ENCODE data around the gene PLEKHG7.
"Not testable (repeated sequence)": the region's sequence is repeated elsewhere in the genome, so short reads cannot be mapped to it uniquely, and the experiment has no call there.

PLEKHG7 gene, protein sequence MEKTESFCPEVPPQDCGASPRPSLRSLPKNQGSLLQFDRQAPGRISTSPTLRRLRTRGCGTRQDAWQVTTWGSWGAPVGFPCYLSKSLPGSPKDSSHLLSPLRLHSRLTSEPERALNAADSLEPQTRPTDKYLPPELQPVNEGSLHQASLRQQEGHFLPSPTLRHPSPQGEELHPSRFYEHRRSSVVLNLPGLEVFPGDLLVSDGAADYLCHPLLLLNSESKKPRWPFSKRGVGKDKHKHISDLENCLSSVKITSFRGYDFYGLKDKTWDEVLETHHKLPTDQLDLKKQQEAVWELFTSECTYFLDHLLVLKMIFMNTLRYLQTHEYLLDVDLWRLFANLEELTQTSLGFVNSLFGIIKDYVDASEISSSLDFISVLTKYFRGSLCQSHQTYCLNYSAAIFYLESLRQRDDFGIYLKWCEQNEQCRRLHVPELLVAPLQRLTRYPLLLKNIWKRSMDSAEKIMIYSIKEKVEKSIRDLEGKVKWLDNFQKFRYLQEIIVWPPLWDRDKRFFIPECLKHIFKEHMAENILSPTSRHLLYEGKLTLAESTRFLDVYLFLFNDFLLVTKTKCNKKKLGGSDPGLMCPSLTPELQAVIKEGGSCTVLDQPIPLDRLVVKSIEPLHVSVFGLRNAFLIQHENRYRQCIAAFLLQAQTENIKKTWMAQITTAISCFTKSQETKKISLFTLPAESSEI

DNA sequence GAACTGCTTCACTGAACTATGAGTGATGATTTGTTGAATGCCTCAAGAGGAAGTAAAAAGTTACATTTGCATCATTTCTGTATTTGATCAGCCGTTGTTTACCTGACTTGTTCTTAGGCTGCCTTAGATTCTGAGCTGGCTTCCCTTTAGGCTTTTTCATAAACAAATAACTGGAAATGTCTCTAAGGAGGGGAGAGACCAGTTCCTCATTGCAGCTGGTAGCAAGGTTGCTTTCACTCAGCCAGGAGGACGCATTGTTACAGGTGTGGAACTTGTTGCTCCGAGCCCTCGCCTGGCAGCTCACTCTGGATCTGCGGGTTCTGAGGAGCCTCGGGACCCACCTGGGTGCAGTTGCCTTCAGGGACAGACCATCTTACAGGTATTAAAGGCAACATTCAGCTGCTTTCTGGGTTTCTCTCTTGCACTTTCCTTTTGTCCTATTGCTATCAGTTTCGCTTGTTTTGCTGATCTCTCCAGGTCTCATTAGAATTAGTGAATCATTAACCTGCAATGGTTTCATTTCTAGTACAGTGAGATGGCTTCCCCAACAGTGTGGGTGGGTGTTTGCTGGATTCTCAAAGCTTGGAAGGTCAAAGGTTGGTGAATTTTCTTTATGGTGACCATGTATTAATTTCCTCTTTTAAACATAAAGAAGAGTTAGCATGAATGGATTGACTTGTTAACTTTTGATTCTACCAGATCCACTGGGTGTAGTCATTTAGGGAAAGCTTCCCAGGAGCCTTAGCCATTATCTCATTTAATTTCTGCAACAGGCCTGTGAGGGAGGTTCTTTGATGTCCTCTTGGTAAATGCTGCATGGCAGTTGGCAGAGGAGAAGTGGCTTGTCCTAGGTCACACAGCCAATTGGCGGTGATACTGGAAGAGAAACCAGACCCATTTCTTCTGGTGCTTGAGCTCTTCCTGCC lies at the start of gene PLEKHG7:
TSS of gene PLEKHG7 (plus strand) at position 236 of the 926 bp plus-strand sequence. CDS start 3,643 bp downstream, outside the sequence.
- DNase-seq, result no peak

DNA sequence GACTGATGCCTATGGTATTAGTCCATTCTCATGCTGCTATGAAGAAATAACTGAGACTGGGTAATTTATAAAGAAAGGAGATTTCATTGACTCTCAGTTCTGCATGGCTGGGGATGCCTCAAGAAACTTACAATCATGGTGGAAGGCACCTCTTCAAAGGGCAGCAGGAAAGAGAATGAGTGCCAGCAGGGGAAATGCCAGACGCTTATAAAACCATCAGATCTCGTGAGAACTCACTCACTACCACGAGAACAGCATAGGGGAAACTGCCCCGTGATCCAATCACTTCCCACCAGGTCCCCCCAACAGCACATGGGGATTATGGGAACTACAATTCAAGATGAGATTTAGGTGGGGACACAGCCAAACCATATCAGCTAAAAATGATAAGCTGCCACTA lies 48.5 kb upstream of the PLEKHG7 start:
- not testable (repeated sequence) for DNase-seq

DNA sequence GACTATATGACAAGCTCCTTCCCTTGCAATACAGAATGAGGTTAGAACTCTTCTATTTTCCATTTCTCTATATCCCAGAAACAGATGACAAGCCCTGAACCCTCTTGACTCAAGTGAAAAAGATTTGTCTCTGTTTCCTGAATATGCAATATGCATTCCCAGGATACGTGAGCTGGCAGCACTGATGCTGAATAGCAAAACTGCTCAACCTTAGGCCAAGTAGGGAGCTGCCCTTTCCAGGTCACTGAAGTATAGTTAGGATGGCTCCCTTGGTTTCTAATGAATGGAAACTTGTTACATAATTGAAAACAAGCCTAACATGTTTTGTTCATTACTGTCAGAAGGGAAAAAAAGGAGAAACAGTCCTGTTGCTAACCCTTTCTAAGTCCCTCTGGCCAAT lies 47.9 kb upstream of the PLEKHG7 start:
- no peak for DNase-seq

DNA sequence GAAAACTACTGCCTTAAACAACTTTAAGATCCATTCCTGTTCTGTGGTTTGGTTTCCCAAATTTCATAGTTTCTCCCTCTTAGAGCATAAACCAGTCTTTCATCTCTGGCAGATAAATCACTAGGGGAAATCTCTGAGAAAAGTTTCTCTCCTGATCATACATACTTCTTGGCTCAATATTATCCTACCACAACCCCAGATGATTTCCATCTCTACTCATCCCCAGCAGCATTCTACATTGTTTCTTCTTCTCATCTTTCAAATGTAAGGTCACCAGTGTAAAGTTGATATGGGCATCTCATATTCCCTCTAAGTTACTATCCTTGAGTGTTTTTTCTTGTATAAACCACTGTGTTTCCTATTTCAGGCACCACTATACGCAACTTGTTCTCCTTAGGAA lies 45.9 kb upstream of the PLEKHG7 start:
- DNase-seq, result no peak

DNA sequence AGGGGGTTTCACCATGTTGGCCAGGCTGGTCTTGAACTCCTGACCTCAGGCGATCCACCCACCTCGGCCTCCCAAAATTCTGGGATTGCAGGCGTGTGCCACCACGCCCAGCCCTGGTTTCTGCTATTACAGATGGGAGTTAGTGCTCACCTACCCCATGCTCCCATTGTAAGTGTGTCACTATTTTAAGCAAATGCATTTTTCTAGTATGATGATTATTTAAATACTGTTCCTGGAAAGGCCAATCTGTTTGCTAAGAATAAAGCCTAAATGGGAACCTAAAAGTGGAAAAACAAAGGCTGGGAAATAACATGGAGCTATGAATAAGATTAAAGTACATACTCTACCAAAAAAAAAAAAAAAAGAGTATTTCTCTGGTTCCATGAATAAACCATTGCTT lies 45.0 kb upstream of the PLEKHG7 start:
- DNase-seq, result no peak

DNA sequence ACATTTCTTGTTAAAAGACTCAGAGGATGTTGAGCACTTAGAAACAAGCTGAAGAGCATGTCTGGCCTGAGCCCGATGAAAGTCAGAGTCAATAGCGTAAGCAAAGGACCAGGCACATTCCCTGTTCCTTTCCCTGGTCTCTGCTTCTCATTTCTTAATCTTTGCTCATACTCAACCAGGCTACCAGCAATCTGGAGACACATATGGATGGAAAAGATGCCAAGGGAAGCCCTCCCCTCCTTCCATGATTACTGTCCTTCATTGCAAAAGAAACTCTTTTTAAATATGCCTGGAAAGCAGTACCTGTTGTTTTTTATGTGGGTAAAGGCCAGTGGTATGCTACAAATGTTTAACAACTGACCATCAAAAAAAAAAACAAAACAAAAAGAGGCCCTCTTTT lies 44.2 kb upstream of the PLEKHG7 start:
- DNase-seq, result no peak

DNA sequence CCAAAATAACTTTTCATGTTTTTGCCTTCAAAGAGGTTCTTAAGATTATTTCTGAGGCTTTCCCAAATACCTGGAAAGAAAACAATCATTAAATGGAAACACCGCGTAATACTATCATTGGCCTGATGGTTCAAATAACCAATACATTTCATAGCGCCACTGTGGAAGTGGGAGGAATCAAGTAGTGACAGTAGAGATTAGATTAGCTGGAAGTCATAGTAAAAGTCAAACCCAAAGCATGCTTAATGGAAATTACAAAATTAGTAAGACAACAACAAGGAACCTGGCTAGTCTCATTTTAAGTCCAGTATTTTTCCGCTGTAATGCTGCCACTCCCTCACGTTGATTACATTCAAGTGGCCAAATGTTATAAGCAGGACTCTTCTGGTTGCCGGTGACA lies 41.5 kb upstream of the PLEKHG7 start:
- DNase-seq, result no peak

DNA sequence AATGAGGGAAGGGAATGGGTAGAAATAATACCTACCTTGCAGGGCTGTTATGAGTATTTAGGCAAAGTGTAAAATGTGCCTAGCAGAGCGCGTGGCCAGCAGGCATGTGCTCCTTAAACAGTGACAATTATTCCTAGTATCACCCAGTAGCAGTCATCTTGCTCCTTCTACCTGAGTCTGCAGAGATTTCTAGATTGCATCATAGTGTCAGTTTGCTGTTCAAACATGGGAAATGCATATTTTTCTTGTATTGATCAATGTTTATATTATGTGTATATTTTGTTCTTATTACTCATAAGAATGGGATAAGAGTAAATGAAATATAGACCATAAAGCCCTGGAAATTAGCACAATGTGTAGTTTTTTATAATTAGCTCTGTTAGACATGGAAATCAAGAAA lies 37.3 kb upstream of the PLEKHG7 start:
- DNase-seq, result no peak

DNA sequence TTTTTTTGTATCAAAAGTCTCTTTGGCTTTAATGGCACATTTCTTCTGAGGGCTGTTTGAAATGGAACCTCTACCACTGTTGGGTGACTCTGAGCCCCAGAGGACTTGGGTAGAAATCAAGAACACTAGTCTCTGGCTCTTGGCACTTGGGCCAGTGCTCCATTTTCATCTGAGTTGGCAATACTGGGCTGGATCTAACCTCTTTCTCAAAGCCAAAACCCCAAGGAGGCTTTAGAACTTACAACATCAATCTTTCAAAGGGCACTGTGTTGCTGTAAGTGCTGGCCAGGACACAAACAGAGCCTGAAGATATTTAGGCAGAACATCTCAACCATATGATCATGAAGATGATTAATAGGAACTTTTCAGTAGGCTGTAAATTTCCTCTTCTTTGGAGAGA lies 34.0 kb upstream of the PLEKHG7 start:
- no peak for DNase-seq

DNA sequence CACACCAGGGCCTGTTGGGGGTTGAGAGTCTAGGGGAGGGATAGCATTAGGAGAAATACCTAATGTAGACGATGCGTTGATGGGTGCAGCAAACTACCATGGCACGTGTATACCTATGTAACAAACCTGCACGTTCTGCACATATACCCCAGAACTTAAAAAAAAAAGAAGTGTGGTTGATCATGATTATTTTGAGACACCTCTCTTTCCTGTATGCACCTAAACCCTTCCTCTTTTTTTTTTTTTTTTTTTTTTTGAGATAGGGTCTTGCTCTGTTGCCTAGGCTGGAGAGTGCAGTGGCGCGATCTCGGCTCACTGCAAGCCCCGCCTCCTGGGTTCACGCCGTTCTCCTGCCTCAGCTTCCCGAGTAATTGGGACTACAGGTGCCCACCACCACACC lies 31.3 kb upstream of the PLEKHG7 start:
- DNase-seq, result not testable (repeated sequence)

DNA sequence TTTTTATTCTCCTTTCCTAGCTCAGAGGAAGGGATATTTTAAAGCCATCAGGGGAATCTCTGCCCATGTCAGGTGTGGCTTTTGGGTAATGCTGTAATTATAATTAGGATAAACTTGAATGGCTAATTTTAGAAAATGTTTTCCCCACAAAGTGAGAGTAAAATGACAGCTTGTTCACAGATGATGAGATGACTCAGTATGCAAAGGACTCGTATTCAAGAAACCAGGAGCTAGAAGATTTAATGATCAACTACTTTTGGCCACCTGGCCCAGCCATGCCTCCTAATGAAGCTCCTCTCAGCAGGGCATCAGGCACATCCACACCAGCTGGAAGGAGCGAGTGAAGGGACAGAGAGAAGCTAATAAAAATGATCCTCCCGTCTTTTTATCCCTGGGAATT lies 29.0 kb upstream of the PLEKHG7 start:
- no peak for DNase-seq

DNA sequence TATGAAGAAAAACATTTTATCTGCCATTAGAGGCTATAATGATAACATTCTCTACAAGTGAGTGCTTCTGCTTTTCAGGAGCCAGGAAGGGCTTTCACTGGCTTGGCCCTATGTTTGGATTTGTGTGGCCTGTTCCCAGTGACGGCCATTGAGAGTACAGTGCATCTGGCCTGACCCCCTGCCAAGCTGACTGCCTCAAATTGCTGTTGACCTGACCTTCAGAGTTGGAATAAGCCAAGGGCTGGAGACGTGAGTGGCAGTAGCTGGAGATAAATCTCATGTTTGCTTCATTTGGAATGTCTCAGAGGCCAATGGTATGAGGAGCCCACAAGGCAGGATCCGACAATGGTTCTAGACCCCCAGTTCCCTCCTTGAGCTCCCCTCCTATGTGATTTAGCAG lies 28.3 kb upstream of the PLEKHG7 start:
- DNase-seq, result no peak

DNA sequence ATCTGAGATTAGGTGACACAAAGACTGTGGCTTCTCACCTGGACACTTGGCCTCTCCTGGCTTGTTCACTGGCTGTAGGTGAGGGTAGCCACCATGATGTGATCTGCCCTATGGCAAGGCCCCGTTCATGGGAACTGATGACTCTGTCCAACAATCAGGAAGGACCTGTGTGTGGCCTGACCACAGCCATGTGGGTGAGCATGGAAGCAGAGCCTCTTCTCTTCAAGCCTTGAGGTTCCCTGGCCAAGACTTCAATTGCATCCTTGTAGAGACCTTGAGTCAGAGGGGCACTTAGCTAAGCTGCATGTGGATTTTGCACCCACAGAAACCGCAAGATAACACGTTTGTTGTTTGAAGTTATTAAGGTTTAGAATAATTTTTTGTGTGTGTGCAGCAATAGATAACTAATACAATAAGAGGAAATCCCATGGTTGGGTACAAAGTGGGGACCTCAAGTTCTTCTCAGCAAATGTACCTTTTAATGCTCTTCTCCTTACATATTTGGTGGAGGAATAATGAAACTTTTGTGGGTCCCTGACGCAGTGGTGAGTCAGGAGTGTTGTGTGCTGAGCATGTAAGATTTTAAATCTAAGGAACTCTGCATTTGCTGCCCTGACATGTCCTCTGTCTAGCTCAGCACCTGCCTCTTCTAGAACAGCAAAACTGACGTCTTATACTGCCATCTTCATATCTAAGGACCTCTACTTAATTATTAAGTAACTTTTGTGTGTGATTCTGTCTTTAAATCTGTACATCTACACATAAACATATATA lies 27.5 kb upstream of the PLEKHG7 start:
- DNase-seq, result no peak

DNA sequence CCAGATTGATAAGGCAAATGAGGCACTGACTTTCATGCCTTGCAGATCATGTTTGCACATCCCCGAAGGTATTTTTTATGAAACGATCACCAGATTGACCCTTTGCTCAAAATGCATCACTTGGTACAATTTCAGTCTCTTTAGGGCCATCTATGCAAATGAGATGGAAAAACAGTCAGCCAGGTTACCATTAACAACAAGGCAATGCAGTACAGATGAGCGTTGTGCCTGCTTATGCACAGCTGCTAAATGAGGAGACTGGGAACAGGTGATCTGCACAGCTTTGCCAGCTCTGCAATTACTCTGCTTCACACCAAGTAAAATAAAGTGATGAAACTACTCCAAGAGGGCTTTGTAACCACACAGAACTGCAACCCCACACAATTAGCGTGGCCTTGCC lies 26.1 kb upstream of the PLEKHG7 start:
- DNase-seq, result no peak

DNA sequence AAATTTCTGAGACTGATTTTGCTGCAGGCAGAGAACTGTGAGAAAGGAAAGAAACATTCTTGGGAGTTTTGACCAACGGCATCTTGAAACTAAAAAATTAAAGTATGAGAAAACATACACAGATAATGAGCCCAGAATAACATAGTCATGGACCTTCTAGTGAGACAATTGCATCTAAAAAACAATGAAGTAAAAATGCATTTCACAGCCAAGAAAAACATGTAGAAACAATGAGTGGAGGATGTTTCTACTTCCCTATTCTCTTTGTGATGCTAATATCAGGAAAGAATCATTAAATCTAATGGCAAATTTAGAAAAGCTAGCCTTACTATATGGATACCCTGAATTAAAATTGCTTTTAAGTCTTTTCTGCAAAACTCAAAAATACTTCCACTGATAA lies 12.2 kb upstream of the PLEKHG7 start:
- DNase-seq, result no peak

DNA sequence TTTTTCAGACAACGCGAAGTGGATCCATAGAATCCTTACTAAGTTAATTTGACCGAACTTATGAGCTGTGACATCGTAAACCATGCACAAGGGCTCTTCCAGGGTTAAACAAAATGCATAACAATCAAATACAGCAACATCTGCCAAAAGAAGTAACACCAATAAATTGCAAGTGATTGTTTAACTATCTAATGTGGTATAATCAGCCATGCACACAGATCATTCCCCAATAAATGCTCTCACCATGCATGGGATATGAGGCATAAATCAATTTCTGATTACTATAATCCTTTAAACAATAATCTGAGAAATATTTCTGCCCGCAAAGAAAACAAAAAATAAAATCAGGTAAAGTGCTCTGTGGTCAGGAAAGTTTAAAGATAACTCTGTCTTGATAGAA lies 7.7 kb upstream of the PLEKHG7 start:
- DNase-seq, result no peak

DNA sequence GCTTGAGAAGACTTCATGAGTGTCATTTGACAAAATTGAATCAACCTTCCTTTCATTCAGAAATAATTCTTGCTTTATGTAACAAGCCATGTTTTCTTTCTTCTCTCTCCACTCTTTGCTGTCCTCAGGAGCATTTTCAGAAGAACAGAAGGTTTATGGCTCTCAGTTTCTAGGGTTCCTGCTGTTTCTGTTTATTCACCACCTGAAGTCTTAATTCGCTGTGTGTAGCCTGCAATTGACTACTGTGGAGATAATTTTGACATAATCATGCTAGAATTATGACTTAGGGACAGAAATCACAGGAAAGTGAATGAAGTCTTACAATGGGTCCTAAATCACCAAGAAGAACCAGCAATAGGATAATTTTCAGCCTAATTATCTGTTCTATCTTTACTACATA lies 7.2 kb upstream of the PLEKHG7 start:
- no peak for DNase-seq

DNA sequence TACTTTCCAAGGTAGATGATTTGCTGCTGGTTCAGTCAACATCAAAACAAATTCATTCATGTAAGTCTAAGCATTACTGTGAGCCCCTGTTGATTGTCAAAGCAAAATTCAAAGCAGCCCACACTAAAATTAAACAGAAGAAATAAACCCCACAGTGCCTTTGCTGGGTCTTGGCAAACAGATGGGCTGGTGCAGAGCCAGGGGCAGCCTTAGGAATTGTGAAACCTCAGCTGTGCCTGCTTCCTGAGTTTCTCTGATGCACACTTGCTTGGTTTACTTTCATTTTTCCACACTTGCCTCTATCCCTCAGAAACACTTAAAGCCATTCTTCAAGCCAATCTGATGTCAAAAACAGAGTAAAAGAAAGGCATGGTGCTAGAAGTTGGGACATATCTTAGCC lies 6.6 kb upstream of the PLEKHG7 start:
- no peak for DNase-seq

DNA sequence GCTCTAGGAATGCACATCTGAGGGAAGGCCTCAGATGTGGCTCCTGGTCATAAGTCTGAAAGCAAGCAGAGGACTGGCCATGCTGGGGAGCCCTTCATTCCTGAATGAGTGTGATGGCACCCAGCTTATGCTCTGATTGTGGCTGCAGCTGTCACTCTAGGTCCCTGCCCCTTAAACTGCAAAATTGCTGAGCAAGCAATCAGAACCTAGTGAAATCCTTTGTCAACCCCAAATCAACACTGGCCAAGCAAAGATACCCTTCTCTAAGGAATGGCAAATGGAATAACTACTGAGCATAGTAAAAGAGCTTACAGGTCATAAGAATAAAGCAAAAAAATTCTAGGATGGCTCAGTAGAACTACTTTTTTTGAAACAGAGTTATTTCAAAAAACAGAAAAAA lies 4.3 kb upstream of the PLEKHG7 start:
- DNase-seq, result no peak

DNA sequence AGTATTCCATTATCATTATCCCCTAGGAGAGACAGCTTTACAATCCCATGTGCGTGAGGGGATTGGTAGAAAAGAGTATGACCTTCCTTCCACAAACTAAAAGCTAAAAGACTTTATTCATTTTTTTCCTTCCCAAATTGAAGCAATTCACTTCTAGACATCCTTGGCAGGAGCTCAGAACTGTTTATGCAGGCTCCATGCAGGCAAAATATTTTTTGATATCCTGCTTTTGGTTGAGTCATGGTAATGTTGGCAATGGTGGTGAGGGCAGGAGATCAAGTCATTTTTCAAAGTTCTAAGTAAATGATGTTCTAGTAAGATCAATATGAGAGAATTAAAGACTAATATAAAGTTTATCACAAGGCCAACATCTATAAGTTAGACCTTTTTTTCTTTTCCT lies 1.3 kb upstream of the PLEKHG7 start:
- no peak for DNase-seq

DNA sequence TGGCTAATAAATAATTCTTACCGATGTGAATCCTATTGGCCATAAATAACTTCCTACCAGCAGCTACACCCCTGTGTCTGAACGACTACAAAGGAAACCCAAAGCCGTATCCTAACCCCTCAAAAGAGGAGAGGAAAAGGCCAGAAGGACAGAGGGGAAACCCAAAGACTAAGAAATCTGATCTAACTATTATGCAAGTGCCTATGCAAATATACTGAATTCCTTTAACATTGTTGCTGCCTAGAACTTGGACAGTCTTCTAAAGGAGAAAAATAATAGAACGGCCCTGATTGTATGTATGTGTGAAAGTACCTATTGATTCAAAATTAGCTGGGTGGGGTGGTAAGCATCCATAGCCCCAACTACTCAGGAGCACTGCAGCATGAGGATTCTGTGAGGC lies 997 bp downstream of the PLEKHG7 start:
- DNase-seq, result no peak

DNA sequence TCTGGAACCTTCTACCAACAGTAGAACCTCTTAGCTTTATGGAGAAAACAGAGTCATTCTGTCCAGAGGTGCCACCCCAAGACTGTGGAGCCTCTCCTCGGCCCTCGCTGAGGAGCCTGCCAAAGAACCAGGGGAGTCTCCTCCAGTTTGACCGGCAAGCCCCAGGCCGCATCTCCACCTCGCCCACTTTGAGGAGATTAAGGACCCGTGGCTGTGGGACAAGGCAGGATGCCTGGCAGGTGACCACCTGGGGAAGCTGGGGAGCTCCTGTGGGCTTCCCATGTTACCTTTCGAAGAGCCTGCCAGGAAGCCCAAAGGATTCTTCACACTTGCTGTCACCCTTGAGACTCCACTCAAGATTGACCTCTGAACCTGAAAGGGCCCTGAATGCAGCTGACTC lies 3.8 kb downstream of the PLEKHG7 start:
- DNase-seq, result no peak

DNA sequence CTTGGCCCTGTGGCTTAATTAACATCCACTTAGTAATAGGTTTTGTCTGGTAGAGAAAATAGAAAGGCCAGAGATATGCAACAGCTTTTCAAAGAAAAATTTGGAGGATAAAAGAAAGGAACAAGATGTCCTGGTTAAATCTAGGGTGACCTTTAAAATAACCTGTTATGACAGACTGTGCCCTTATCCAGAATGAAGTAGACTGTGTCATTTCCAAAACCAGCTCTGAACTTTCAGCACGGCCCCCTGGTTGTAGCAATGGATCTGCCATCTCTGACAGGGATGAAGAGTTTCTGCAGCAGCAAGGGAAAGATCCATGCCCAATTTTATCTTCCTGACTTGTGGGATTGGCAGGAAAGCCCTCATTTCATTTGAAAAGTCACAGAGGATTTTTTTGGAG lies 5.1 kb downstream of the PLEKHG7 start:
- no peak for DNase-seq
